Activated naive CD8-positive, alpha-beta T cell treated with anti-CD3 and anti-CD28 coated beads, Interleukin-2, amount 50 U/mL, for 24 hours (primary cell): Measurements from ENCODE around the gene CD69.
A peak's percentile ranks its signal among the peaks of the same experiment; 100 is the strongest.

Experiments
- ATAC-seq: fragments of 150-1000 bp; cut with Tn5 transposase; one replicate; pipeline ENCODE4 v1.10.0; 2021
- DNase-seq: peaks from one replicate; pipeline ENCODE4 v3.0.0; 2021
- H3K27ac Mint-ChIP-seq: one replicate; pipeline ENCODE4 v1.8.0; 2021; ENCODE audit warnings: mild to moderate bottlenecking, mixed read lengths
- H3K27me3 Mint-ChIP-seq: one replicate; pipeline ENCODE4 v1.8.0; 2021; ENCODE audit warnings: mixed read lengths
- H3K36me3 Mint-ChIP-seq: one replicate; pipeline ENCODE4 v1.8.0; 2021; ENCODE audit warnings: low read depth, mixed read lengths
- H3K4me1 Mint-ChIP-seq: one replicate; pipeline ENCODE4 v1.8.0; 2021; ENCODE audit warnings: mixed read lengths
- H3K4me3 Mint-ChIP-seq: one replicate; pipeline ENCODE4 v1.8.0; 2021; ENCODE audit warnings: mild to moderate bottlenecking, moderate library complexity, mixed read lengths
- H3K9me3 Mint-ChIP-seq: one replicate; pipeline ENCODE4 v1.8.0; 2021; ENCODE audit warnings: mixed read lengths

The CD69 gene

GRCh38 chr12:9758119-9758518, 2.6 kb downstream of the CD69 start:
- H3K9me3 Mint-ChIP-seq = no peaks in the 10 kb centered on the region
- H3K36me3 Mint-ChIP-seq = peaks cover 69% of the 10 kb centered on the region
- peak overlapping the region; percentile 95 for H3K27ac Mint-ChIP-seq
- H3K4me3 Mint-ChIP-seq = peak overlapping the region; percentile 100
- no peak for ATAC-seq
- H3K4me1 Mint-ChIP-seq = peaks cover 61% of the 10 kb centered on the region
- no peaks in the 10 kb centered on the region for H3K27me3 Mint-ChIP-seq
- no peak for DNase-seq

GRCh38 chr12:9757433-9758025, 3.2 kb downstream of the CD69 start:
- no peak for DNase-seq
- peak; percentile 18 for ATAC-seq
- Mint-ChIP-seq H3K27ac (peak overlapping the region; percentile 95), H3K4me1 (peaks cover 63% of the 10 kb centered on the region), H3K27me3 (no peaks in the 10 kb centered on the region), H3K4me3 (peak overlapping the region; percentile 100), H3K9me3 (no peaks in the 10 kb centered on the region), H3K36me3 (peaks cover 75% of the 10 kb centered on the region)

GRCh38 chr12:9756706-9757105, 4.0 kb downstream of the CD69 start:
- Mint-ChIP-seq H3K27ac (peak overlapping the region; percentile 95), H3K36me3 (peaks cover 78% of the 10 kb centered on the region), H3K4me3 (peak overlapping the region; percentile 100), H3K27me3 (no peaks in the 10 kb centered on the region), H3K4me1 (peaks cover 58% of the 10 kb centered on the region), H3K9me3 (no peaks in the 10 kb centered on the region)
- no peak for ATAC-seq
- DNase-seq = no peak

GRCh38 chr12:9756170-9756569, 4.5 kb downstream of the CD69 start:
- ATAC-seq (no peak), DNase-seq (no peak)
- Mint-ChIP-seq H3K27ac (peak overlapping the region; percentile 95), H3K4me3 (peak overlapping the region; percentile 100), H3K9me3 (no peaks in the 10 kb centered on the region), H3K36me3 (peaks cover 80% of the 10 kb centered on the region), H3K4me1 (peaks cover 59% of the 10 kb centered on the region), H3K27me3 (no peaks in the 10 kb centered on the region)

- DNase-seq = no peak
- ATAC-seq = no peak
- Mint-ChIP-seq H3K36me3 (peaks cover 80% of the 10 kb centered on the region), H3K4me3 (peak overlapping the region; percentile 100), H3K27ac (peak overlapping the region; percentile 74), H3K9me3 (no peaks in the 10 kb centered on the region), H3K4me1 (peaks cover 58% of the 10 kb centered on the region), H3K27me3 (no peaks in the 10 kb centered on the region)
These were observed 5.1 kb downstream of the CD69 start for GRCh38 chr12:9755567-9755966.

GRCh38 chr12:9755035-9755434, 5.7 kb downstream of the CD69 start:
- H3K9me3 Mint-ChIP-seq = no peaks in the 10 kb centered on the region
- no peaks in the 10 kb centered on the region for H3K27me3 Mint-ChIP-seq
- peak overlapping the region; percentile 100 for H3K4me3 Mint-ChIP-seq
- H3K36me3 Mint-ChIP-seq = peaks cover 77% of the 10 kb centered on the region
- H3K4me1 Mint-ChIP-seq = peaks cover 64% of the 10 kb centered on the region
- DNase-seq (no peak), ATAC-seq (no peak)
- peak overlapping the region; percentile 74 for H3K27ac Mint-ChIP-seq

GRCh38 chr12:9754099-9754927, 6.4 kb downstream of the CD69 start:
- DNase-seq = no peak
- Mint-ChIP-seq H3K9me3 (no peaks in the 10 kb centered on the region), H3K4me3 (peak overlapping the region; percentile 100), H3K36me3 (peaks cover 70% of the 10 kb centered on the region), H3K4me1 (peaks cover 65% of the 10 kb centered on the region), H3K27me3 (no peaks in the 10 kb centered on the region), H3K27ac (peak overlapping the region; percentile 74)
- no peak for ATAC-seq

GRCh38 chr12:9753498-9753897, 7.2 kb downstream of the CD69 start:
- Mint-ChIP-seq H3K36me3 (peaks cover 62% of the 10 kb centered on the region), H3K4me1 (peaks cover 67% of the 10 kb centered on the region), H3K27me3 (no peaks in the 10 kb centered on the region), H3K9me3 (no peaks in the 10 kb centered on the region), H3K4me3 (peak overlapping the region; percentile 100), H3K27ac (peak overlapping the region; percentile 74)
- no peak for DNase-seq
- ATAC-seq = no peak

- no peaks in the 10 kb centered on the region for H3K27me3 Mint-ChIP-seq
- ATAC-seq (no peak), DNase-seq (no peak)
- no peaks in the 10 kb centered on the region for H3K9me3 Mint-ChIP-seq
- peak overlapping the region; percentile 74 for H3K27ac Mint-ChIP-seq
- peak overlapping the region; percentile 100 for H3K4me3 Mint-ChIP-seq
- peaks cover 67% of the 10 kb centered on the region for H3K4me1 Mint-ChIP-seq
- peaks cover 58% of the 10 kb centered on the region for H3K36me3 Mint-ChIP-seq
These were observed 7.6 kb downstream of the CD69 start for GRCh38 chr12:9753073-9753472.

GRCh38 chr12:9752145-9752933, 8.4 kb downstream of the CD69 start:
- Mint-ChIP-seq H3K4me3 (peak overlapping the region; percentile 100), H3K9me3 (no peaks in the 10 kb centered on the region), H3K4me1 (peaks cover 61% of the 10 kb centered on the region), H3K27me3 (no peaks in the 10 kb centered on the region), H3K36me3 (peaks cover 51% of the 10 kb centered on the region), H3K27ac (peak overlapping the region; percentile 75)
- ATAC-seq (peak; percentile 22), DNase-seq (no peak)

GRCh38 chr12:9751204-9752144, 9.2 kb downstream of the CD69 start:
- ATAC-seq (peak; percentile 66), DNase-seq (peak; percentile 46)
- Mint-ChIP-seq H3K36me3 (peaks cover 42% of the 10 kb centered on the region), H3K4me3 (peak overlapping the region; percentile 45), H3K4me1 (peaks cover 54% of the 10 kb centered on the region), H3K9me3 (no peaks in the 10 kb centered on the region), H3K27ac (peak overlapping the region; percentile 75), H3K27me3 (no peaks in the 10 kb centered on the region)

GRCh38 chr12:9750276-9751203, 10.2 kb downstream of the CD69 start:
- H3K9me3 Mint-ChIP-seq = no peaks in the 10 kb centered on the region
- peaks cover 34% of the 10 kb centered on the region for H3K36me3 Mint-ChIP-seq
- peak; percentile 65 for ATAC-seq
- no peaks in the 10 kb centered on the region for H3K27me3 Mint-ChIP-seq
- peak overlapping the region; percentile 75 for H3K27ac Mint-ChIP-seq
- H3K4me1 Mint-ChIP-seq = peaks cover 48% of the 10 kb centered on the region
- peak; percentile 50 for DNase-seq
- peak overlapping the region; percentile 45 for H3K4me3 Mint-ChIP-seq

- Mint-ChIP-seq H3K4me1 (peaks cover 47% of the 10 kb centered on the region), H3K4me3 (no peak overlapping the region), H3K27me3 (no peaks in the 10 kb centered on the region), H3K27ac (no peak overlapping the region), H3K36me3 (peaks cover 25% of the 10 kb centered on the region), H3K9me3 (no peaks in the 10 kb centered on the region)
- no peak for ATAC-seq
- no peak for DNase-seq
These were observed 11.1 kb downstream of the CD69 start for GRCh38 chr12:9749640-9750039.
